NCI-H526 treated with DMSO at 0.1 percent for 48 hours (cell line): ENCODE results near the gene ASCC1.

Experiments used
- DNase-seq: peaks from one replicate; lab custom pipeline; 2025; lab: John Stamatoyannopoulos, UW

ASCC1 gene

DNA sequence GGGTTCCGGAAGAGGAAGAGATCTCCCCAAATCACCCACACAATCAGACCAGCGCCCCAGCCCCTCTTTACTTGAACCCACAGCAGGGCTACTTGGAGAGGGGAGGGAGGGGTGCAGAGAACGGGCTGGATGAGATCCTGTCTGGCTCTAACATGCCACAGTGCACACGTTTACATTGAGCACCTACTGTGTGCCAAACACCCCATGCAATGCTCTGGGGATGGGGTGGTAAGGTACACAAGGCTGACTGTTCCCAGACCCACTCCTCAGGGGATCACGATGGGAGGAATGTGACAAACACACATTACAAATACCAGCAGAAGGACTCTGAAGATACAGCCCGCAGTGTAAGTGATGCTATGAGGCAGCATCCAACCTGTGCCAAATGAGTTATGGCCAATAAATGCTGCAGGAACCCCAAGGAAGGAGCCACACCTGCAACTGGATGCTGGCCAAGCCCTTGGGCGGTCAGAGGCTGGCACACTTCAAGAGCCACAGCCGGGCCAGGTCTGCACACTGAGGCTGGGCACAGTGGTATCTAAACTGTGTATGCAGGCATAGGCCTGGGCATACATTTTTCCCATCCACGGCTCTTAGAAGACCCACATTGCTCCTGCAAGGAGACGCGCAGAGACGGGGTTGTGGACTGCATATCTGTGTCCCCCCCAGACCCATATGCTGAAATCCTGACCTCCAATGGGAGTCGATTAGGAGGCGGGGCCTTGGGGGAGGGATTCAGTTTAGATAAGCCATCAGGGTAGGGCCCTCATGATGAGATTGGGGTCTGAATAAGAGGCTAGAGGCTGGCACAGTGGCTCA is 134.1 kb downstream of the ASCC1 start:
- no peak for DNase-seq

DNA sequence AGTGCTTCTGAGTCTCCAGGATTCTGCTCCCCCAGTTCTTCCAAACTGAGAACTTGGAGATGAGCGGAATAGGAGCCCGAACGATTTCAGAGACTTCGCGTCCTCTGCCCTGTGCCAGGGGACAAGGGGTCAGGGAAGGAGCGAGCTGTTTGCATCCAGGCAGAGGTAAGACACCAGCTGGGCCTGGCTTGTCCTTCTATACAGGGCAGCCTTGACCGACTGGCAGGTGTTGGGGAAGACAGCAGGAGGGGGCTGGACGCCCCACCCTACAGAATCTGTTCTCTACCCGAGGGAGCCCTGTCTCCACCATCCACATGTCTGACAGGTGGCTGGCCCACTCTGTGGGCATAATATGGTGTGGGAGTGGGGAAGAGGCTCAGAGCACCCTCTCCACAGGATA is 134.9 kb downstream of the ASCC1 start:
- no peak for DNase-seq

DNA sequence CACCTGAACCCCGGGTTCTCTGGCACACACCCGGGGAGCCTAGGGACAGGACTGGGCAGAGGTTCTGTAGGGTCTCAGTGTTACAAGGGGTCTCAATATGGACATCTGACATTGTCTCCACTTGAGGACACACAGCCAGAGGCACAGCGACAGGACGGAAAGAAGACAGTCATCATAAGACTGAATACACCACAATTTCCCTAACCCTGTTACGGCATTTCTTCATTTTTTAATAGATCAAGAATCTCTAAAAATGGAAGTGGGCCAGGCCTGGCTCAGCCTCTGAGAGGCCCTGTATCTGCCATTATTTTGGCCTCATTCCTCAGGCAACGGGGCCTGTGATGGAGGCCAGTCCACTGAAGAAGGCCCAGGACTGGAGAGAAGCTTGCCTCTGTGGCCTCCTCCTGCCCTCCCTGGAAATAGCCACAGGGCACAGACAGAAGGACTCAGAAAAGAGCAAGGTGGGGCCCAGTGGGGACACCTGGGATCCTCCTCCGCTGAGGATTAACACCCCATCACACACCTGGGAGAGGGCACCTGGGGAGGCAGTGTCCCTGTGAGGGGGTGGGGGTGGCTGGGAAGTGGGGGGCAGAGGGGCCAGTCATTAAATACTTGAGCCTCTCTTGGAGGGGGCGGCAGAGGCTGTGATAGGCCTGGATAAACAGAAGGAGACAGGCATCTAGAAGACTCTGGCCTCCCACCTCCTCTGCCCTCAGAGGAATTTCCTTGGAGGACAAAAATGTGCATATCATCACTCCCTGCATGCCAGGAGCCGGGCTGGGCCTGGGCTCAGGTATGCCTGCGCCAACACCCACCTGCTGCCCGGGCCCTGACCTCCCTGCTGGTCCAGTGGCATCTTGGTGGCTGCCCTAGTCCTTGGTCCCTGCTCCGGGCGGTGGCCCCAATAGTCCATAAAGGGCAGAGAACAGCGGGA is 135.8 kb downstream of the ASCC1 start:
- DNase-seq, result no peak

DNA sequence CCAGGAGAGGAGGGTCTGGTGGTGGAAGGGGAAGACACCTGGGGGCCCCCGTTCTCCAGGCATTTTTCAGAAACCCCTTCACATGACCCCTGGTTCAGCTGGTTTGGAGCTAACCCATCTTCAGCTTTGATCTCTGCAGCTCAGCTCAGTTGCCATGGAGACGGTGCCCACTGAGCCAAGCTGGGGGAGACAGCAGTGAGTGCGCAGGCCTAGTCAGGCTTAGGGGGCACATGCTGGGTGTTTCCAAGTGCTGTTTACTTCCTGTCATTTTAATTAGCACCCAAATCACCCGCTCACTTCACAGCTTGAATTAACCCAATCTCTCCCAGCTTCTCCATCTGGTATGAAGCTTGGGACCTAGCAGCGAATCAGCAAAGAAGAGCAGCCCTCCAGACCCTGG is 136.7 kb downstream of the ASCC1 start:
- no peak for DNase-seq

DNA sequence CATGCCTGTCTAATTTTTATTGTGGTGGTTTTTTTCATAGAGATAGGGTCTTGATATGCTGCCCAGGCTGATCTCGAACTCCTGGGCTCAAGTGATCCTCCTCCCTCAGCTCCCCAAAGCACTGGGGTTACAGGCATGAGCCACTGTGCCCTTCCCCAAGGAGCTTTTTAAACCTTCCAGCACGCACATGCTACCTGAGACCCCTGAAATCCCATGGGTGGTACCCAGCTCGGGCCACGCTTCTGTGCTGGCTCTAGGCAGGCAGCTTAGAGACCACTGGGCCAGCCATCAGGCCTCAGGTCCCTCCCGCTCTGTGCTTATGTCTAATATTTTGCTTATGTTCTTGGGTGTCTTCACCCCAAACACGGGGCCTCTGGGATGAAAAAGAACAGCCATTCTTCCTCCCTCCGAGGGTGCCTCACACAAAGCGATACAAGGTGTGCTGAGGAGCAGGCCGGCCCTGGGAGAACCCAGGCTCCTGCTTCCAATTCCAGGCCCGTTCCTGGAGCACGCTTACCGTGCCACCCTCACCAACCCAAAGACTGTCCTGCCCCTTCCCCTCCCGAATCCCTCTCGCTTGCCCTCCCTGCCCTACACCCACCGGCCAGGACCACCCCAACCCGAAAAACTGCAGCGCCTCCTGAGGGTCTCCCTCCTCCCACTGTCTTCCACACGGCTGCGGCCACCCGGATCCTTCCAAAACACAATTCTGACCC is 138.6 kb downstream of the ASCC1 start:
- DNase-seq, result no peak

GRCh38 chr10:72076756-72077155 is 139.3 kb downstream of the ASCC1 start:
- no peak for DNase-seq

- no peak for DNase-seq
These were observed 140.5 kb downstream of the ASCC1 start for GRCh38 chr10:72075376-72076115.

- no peak for DNase-seq
These were observed 141.3 kb downstream of the ASCC1 start for GRCh38 chr10:72074574-72075375.

- no peak for DNase-seq
These were observed 142.1 kb downstream of the ASCC1 start for GRCh38 chr10:72073708-72074573.

DNA sequence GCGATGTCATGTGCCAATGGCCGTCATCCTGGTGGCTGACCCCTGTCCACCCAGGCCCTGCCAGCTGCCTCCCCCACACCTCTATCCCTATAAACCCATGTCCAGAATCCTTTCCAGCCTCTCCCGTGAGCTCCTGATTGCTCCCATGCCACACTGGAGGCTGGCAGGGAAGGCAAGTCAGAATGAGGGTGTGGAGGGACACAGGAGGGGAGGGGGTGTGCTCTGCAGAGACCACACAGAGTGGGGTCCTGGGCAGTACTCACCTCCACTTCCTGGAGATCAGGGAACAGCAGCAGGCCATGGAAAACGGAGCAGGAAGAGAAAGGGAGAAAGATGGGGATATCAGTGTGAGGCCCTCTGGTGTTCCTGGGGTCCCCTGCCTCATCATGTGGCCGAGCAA is 143.4 kb downstream of the ASCC1 start:
- DNase-seq, result no peak

GRCh38 chr10:72072046-72072445 is 144.0 kb downstream of the ASCC1 start:
- DNase-seq, result no peak

DNA sequence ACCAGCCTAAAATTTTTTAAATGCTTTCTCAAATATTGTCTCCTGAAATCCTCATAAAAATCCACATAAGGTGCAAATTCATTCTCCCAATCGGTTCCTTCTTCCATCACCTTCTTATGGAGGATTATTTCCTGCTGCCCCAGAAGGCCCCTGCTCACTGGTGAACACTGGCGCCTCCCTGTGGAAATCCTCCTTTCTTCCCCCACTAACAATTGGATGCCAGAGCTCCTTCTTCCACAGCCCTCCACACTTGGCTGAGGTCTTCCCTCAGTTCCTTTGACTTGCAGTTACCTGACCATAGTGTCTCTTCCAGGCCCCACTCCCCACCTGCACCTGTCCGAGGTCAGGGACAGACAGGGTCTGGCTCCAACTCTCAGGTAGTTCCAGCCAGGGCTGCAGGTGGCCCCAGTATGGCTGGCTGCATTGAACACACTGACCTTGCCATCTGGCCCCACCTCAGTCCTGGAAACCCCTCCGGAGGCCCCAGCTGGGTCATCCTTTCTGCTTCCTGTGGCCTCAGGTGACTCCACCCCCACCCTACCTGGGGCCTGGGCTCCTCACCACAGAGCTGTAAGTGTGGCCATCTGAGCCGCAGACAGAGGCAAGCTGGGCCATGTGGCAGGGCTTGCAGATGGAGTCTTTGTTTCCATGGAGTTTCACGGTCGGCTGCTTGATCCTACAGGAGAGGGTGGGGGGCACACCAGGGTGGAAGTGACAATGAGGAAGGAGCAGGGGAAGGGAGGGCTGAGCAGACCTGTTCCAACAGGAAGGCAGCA is 146.1 kb downstream of the ASCC1 start:
- peak; percentile 14 for DNase-seq

GRCh38 chr10:72068901-72069446 is 147.1 kb downstream of the ASCC1 start:
- DNase-seq, result no peak

DNA sequence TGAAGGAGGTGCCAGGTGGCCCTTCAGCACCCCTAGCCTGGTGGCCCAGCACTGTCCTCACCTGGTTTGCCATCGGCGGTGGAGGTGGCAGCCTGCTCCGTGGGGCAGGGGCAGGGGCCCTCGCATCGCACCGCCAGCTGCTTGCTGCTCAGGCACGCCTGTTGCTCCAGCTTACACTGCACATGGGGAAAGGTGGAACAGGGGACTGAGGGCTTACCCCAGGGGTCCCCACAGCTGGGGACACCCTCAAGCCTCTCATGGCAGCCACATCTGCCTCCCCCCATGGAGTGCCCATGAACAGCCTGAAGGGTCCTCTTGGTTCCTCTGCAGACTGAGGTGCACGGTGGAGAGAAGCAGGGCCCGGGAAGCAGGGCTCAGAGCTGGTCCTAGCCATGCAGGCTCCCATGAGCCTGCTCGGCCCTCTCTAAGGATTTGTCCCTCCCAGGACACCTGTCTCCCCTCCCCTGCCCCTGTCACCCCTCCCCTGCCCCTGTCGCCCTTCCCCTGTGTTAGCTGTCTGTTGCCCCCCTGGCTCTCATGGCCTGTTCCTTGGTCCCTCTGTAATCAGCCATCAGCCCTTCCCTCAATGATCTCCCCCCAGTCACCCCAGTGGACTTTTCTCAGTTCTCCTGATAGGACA is 147.8 kb downstream of the ASCC1 start:
- DNase-seq, result no peak

- no peak for DNase-seq
These were observed 148.5 kb downstream of the ASCC1 start for GRCh38 chr10:72067463-72068125.

- DNase-seq, result no peak
These were observed 149.5 kb downstream of the ASCC1 start for GRCh38 chr10:72066318-72067284.
